Smooth muscle cell (in vitro differentiated cells): Measurements from ENCODE around the gene ZBTB40. TPM values are rescaled to one million over a fixed set of nuclear protein-coding genes. Genes with fewer than 3 reads are reported as not detected.

Experiments
- DNase-seq: peaks from one replicate; lab custom pipeline; 2025; ENCODE audit not compliant: unreplicated experiment; lab: John Stamatoyannopoulos, UW
- H2AFZ ChIP-seq: fragments of 200-600 bp; sonication (generic); 2 replicates; pipeline ENCODE4 v1.6.0; 2016; ENCODE audit warnings: antibody characterized with exemption, low read depth, mild to moderate bottlenecking
- H3F3A ChIP-seq: fragments of 200-600 bp; sonication (generic); 2 replicates; pipeline ENCODE4 v1.6.0; 2017; ENCODE audit warnings: antibody characterized with exemption, low read depth
- H3K27ac ChIP-seq: fragments of 200-600 bp; sonication (generic); 2 replicates; pipeline ENCODE4 v1.5.1; 2016; ENCODE audit warnings: low read depth, mild to moderate bottlenecking
- H3K27me3 ChIP-seq: fragments of 200-600 bp; sonication (generic); 2 replicates; pipeline ENCODE4 v1.6.1; 2016; ENCODE audit warnings: low read depth, mild to moderate bottlenecking
- H3K36me3 ChIP-seq: fragments of 200-600 bp; sonication (generic); 2 replicates; pipeline ENCODE4 v1.5.1; 2016; ENCODE audit warnings: low read depth
- H3K4me1 ChIP-seq: fragments of 200-600 bp; sonication (generic); 2 replicates; pipeline ENCODE4 v1.5.1; 2016; ENCODE audit warnings: low read depth
- H3K4me2 ChIP-seq: fragments of 200-600 bp; sonication (generic); 2 replicates; pipeline ENCODE4 v1.6.0; 2016; ENCODE audit warnings: mild to moderate bottlenecking
- H3K4me3 ChIP-seq: fragments of 200-600 bp; sonication (generic); 2 replicates; pipeline ENCODE4 v1.5.1; 2016; ENCODE audit warnings: mild to moderate bottlenecking
- H3K79me2 ChIP-seq: fragments of 200-600 bp; sonication (generic); 2 replicates; pipeline ENCODE4 v1.6.0; 2016; ENCODE audit warnings: low read depth, mild to moderate bottlenecking
- H3K9ac ChIP-seq: fragments of 200-600 bp; sonication (generic); 2 replicates; pipeline ENCODE4 v1.6.0; 2016; ENCODE audit warnings: low read depth
- H3K9me3 ChIP-seq: fragments of 200-600 bp; sonication (generic); replicated peaks from 2 replicates; pipeline ENCODE4 v1.5.1; 2016; ENCODE audit warnings: low read depth
- H4K20me1 ChIP-seq: fragments of 200-600 bp; sonication (generic); 2 replicates; pipeline ENCODE4 v1.6.0; 2016; ENCODE audit warnings: low read depth
- WGBS: methylation state at CpG from one replicate; pipeline ENCODE4 v1.1.7; 2016; ENCODE audit warnings: low lambda C conversion rate; 5-methylcytosine and 5-hydroxymethylcytosine counted together
- polyA plus RNA-seq: library from polyadenylated mRNA; unstranded; fragments of >200 nt; fragmentation: Nextera tagmentation; extraction: Ambion mirVana; gene quantifications from 2 replicates; pipeline ENCODE4 v1.2.1, GENCODE V29; 2016
- total RNA-seq: library from RNA; depleted of rRNA; stranded (reverse); fragments of >200 nt; gene quantifications from 2 replicates; pipeline ENCODE4 v1.2.3, GENCODE V29; 2014
- TF ChIP-seq, protein P1 (sequence below): fragments of 200-600 bp; sonication (generic); IDR thresholded peaks from 2 replicates; pipeline ENCODE4 v1.5.1; 2017; ENCODE audit warnings: borderline replicate concordance, mild to moderate bottlenecking, antibody characterized with exemption; ENCODE audit not compliant: insufficient read depth, poor library complexity, severe bottlenecking

ZBTB40 gene
- total and polyA plus RNA-seq, 2 experiments from 2014 or later = 4.1 to 14.6 TPM

DNA sequence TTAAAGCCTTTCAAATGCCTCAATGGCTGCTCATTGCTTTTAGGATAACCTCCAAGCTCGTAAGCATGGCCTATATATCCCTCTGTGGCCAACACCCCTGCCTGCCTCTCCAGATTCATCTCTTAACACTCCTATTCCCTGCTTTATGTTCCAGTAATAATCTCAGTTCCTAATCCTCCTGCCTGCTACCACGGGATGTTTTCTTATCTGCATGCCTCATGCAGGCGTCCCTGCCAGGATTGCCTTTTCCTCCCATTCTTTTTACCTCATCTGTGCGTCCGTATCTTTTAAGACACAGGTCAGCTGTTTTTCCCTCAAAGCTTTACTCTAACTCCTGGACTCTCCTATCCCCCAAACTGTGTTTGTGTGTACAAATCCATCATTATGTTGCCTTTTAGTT, 36.1 kb downstream of the ZBTB40 start:
- 24% methylated on average over 5 of the region's 5 CpGs for WGBS
- H3K9me3 ChIP-seq = no peaks in the 10 kb centered on the region
- H3K27ac ChIP-seq = peak overlapping the region; percentile 60
- no peak overlapping the region for H3K9ac ChIP-seq
- TF ChIP-seq, protein P1, sequence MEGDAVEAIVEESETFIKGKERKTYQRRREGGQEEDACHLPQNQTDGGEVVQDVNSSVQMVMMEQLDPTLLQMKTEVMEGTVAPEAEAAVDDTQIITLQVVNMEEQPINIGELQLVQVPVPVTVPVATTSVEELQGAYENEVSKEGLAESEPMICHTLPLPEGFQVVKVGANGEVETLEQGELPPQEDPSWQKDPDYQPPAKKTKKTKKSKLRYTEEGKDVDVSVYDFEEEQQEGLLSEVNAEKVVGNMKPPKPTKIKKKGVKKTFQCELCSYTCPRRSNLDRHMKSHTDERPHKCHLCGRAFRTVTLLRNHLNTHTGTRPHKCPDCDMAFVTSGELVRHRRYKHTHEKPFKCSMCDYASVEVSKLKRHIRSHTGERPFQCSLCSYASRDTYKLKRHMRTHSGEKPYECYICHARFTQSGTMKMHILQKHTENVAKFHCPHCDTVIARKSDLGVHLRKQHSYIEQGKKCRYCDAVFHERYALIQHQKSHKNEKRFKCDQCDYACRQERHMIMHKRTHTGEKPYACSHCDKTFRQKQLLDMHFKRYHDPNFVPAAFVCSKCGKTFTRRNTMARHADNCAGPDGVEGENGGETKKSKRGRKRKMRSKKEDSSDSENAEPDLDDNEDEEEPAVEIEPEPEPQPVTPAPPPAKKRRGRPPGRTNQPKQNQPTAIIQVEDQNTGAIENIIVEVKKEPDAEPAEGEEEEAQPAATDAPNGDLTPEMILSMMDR = no peak
- no peaks in the 10 kb centered on the region for H3K27me3 ChIP-seq
- peaks cover 11% of the 10 kb centered on the region for H3K4me1 ChIP-seq
- H2AFZ ChIP-seq = no peak overlapping the region
- H3K36me3 ChIP-seq = peaks cover 3% of the 10 kb centered on the region
- H3F3A ChIP-seq = no peaks in the 10 kb centered on the region
- H4K20me1 ChIP-seq = peaks cover 95% of the 10 kb centered on the region
- H3K79me2 ChIP-seq = peaks cover 24% of the 10 kb centered on the region
- DNase-seq = no peak
- H3K4me3 ChIP-seq = no peak overlapping the region
- H3K4me2 ChIP-seq = peak overlapping the region; percentile 38

- no peak for DNase-seq
Measured at GRCh38 chr1:22488319-22488718, 36.7 kb downstream of the ZBTB40 start.

DNA sequence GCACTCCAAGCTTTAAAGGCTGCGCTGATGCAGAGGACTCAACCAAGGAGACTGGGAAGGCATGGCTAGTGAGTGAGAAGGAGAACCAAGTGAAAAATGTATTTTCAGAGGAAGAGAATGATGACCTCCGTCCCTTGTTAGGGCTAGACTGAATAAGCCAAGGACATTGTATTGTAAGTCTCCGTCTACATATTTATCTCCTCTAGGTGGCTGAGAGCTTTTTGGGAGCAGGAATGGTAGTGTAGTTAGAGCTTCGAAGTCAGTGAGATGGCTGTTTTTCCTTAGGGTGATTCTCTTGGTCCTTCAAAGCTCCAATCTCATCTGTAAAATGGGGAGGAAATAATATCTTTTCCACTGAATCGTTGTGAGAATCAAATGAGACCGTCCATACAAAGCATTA, 37.6 kb downstream of the ZBTB40 start:
- TF ChIP-seq, protein P1 = no peak
- Histone ChIP-seq H3K79me2 (peaks cover 24% of the 10 kb centered on the region), H3K36me3 (peaks cover 10% of the 10 kb centered on the region), H2AFZ (no peak overlapping the region), H3K4me1 (peaks cover 11% of the 10 kb centered on the region), H3K4me2 (no peak overlapping the region), H3K9me3 (no peaks in the 10 kb centered on the region), H3K4me3 (no peak overlapping the region), H3K9ac (no peak overlapping the region), H3K27ac (no peak overlapping the region), H3K27me3 (no peaks in the 10 kb centered on the region), H3F3A (no peaks in the 10 kb centered on the region), H4K20me1 (peaks cover 99% of the 10 kb centered on the region)
- no peak for DNase-seq
- WGBS = 94% methylated on average over 6 of the region's 6 CpGs

More at GRCh38 chr1:22488319-22488718, 36.7 kb downstream of the ZBTB40 start:
- Histone ChIP-seq H3K4me2 (peak overlapping the region; percentile 38), H3K4me3 (no peak overlapping the region), H3K27ac (peak overlapping the region; percentile 60), H3F3A (no peaks in the 10 kb centered on the region), H2AFZ (no peak overlapping the region), H3K9ac (no peak overlapping the region), H3K9me3 (no peaks in the 10 kb centered on the region), H3K36me3 (peaks cover 5% of the 10 kb centered on the region), H3K79me2 (peaks cover 24% of the 10 kb centered on the region), H4K20me1 (peaks cover 97% of the 10 kb centered on the region), H3K27me3 (no peaks in the 10 kb centered on the region), H3K4me1 (peaks cover 11% of the 10 kb centered on the region)
- TF ChIP-seq, protein P1 = no peak
- WGBS = 35% methylated on average over 5 of the region's 5 CpGs

DNA sequence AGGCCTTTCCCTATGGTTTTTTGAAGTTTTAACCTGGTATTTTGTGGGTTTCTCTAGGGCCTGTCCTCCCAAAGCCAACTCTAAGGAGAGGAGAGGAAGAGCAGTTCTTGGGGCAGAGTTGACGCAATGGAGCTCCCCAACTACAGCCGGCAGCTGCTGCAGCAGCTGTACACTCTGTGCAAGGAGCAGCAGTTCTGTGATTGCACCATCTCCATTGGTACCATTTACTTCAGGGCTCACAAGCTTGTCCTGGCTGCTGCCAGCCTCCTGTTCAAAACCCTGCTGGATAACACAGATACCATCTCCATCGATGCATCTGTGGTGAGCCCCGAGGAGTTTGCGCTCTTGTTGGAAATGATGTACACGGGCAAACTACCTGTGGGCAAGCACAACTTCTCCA, 38.2 kb downstream of the ZBTB40 start:
- TF ChIP-seq, protein P1 = no peak
- WGBS = 99% methylated on average over 6 of the region's 6 CpGs

More for the DNA sequence above, 38.2 kb downstream of the ZBTB40 start:
- Histone ChIP-seq H4K20me1 (peaks cover 98% of the 10 kb centered on the region), H3F3A (no peaks in the 10 kb centered on the region), H3K9ac (no peak overlapping the region), H3K4me2 (no peak overlapping the region), H2AFZ (no peak overlapping the region), H3K4me3 (no peak overlapping the region), H3K79me2 (peaks cover 18% of the 10 kb centered on the region), H3K27ac (no peak overlapping the region), H3K9me3 (no peaks in the 10 kb centered on the region), H3K36me3 (peaks cover 10% of the 10 kb centered on the region), H3K4me1 (peaks cover 11% of the 10 kb centered on the region), H3K27me3 (no peaks in the 10 kb centered on the region)
- DNase-seq = no peak
